GM21723 (cell line): ENCODE measurements around the gene GPR61.

Source experiments
- ATAC-seq: cut with Tn5 transposase; IDR thresholded peaks from one replicate; pipeline ENCODE4 v1.9.1; 2021; ENCODE audit warnings: mild to moderate bottlenecking, moderate library complexity; ENCODE audit not compliant: unreplicated experiment

The GPR61 gene

GRCh38 chr1:109508873-109509175 lies 30.8 kb upstream of the GPR61 start:
- ATAC-seq: no peak

GRCh38 chr1:109509176-109510134 lies 30.2 kb upstream of the GPR61 start, which contains the start of gene AMIGO1:
TSS of gene AMIGO1 (minus strand) at chr1:109509727. CDS start at chr1:109508912, 815 bp downstream.
- peak; percentile 60 for ATAC-seq

GRCh38 chr1:109513110-109513710 lies 26.5 kb upstream of the GPR61 start:
- no peak for ATAC-seq

DNA sequence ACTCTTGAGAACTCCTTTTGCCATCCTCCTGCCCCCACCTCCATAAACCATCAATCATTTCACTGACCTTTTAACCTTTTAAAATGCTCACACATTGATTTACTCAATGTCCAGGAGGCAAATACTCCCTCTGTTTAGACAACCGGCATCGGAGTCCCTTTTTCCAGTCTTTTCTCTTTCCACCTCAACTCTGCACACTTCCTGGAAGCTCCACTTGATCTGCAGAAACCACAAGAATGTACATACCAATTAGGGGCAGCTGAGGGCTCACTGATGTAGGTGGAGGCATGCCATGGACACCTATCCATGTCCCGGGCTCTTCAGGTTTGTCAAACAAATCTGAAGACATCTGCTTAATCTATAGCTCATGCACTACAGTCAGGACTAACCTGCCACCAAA lies 24.8 kb upstream of the GPR61 start:
- ATAC-seq: no peak

DNA sequence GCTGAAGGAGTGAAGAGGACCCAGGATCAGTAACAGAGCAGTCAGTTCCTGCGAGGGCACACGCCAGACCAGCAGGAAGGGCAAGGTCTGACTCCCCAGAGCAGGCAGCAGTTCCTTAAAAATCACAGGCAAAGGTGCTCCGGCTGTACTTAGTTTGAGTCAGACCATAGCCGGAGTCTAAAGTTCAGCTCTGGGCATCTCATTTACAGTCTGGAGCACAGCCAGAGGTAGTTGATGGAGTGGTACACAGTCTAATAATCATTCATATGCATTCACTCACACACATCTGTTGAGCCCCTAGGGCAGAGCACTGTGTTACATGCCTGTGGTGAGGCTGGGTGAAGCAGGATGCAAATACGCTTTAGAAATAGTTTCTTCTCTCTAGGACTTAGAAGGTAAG lies 22.8 kb upstream of the GPR61 start:
- no peak for ATAC-seq

DNA sequence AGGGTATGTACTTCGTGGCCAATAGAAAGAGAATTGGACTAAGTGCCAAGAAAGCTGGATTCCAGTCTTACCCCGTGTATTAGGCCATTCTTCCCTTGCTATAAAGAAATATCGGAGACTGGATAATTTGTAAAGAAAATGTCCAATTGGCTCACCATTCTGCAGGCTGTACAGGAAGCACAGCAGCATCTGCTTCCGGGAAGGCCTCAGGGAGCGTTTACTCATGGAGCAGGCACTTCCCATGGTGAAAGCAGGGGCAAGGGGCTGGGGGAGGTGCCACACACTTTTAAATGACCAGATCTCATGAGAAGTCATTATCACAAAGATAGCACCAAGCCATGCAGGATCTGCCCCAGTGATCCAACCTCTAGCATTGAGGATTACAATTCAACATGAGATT lies 22.3 kb upstream of the GPR61 start:
- no peak for ATAC-seq

DNA sequence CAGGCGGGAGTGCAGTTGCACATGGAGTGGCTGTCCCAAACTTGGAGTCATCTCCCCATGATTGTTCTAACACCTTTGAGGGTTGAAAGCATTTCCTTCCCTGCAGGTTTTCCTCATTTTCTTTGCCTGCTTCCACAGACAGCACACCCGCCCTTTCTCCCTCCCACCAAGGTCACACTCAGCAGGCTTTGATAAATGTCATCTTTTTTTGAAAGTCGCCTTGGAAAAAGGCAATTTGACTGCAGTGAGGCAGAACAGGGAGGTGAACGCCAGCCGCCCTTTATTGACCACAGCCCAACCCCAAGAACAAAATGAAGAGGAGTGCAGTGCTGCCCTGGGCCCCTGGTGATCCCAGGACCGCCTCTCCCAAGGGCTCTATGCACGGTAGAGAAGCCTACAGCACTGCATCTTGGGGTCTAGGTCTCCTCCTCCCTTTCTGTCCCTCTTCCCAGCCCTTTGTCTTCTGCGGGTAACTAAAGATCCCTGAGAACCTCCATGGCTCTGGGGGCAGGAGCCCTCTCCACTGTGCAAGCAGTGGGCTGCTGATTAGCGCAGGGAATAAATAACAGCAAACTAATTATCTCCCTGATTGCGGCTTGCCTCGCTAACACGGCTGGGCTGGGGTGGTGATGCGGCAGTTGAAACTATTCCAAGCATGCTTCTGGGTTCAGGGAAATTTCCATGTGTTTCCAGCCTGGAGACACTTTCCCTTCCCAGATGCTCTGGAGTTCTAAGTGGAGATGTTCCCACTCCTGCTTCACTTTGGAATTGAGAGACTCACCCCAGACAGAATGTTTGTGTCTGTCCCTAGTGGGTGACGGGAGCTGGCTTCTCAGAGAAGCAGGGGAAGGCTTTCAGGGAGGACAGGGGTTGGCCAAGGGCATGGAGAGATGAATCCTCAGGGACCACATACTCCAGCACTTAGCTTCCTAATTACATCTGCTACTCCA lies 18.4 kb upstream of the GPR61 start:
- ATAC-seq: no peak

GRCh38 chr1:109522026-109522425 lies 17.6 kb upstream of the GPR61 start:
- ATAC-seq: no peak

DNA sequence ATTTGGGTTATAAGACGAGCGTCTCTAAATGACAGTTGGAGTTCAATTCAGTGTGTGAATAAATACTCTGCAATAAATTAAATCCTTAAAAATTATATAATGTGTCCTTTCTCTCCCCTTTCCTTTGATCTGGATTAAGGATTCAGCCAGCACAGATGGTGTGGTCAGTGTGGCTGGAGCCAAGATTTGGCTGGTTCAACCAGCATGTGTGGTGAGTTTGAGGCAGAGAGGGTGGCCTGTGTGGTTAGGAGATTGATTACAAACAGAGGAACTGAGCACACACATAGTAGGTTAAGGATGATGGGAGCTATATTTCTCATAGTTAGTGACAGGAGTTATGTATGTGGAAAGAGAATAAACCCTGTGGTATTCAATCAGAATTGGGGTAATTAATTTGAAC lies 16.0 kb upstream of the GPR61 start:
- ATAC-seq: no peak

DNA sequence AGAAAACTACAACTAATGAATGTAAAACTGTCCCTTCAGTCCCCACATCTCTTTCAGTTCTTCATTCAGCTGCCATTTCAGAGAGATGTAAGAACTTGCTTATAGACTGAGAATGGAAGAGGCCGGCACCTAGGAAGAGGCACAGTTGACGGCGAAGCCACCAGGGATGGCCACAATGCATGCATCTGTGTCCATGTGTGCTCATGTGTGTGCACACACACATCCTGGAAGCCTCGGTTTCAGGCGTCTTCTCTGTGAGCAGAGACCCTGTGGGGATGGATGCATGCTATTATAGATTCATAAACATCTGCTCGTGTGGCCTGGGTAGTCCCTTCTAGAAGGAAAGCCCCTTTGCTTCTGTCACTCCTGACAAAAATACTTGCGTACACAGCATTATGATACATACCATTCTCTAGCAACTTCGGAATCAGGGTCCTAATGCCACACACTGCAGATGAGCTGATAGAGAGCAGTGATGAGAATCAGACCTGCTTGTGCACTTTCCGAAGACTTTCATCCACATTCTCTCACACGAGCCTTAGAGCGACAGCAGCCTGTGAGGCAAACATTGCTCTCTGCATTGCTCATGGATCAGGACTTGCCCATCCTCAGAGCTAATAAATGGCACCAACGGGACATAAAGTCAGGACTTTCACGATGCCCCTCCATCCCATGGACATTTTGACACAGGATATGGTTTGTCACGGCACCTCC lies 12.4 kb upstream of the GPR61 start:
- ATAC-seq: peak; percentile 61

DNA sequence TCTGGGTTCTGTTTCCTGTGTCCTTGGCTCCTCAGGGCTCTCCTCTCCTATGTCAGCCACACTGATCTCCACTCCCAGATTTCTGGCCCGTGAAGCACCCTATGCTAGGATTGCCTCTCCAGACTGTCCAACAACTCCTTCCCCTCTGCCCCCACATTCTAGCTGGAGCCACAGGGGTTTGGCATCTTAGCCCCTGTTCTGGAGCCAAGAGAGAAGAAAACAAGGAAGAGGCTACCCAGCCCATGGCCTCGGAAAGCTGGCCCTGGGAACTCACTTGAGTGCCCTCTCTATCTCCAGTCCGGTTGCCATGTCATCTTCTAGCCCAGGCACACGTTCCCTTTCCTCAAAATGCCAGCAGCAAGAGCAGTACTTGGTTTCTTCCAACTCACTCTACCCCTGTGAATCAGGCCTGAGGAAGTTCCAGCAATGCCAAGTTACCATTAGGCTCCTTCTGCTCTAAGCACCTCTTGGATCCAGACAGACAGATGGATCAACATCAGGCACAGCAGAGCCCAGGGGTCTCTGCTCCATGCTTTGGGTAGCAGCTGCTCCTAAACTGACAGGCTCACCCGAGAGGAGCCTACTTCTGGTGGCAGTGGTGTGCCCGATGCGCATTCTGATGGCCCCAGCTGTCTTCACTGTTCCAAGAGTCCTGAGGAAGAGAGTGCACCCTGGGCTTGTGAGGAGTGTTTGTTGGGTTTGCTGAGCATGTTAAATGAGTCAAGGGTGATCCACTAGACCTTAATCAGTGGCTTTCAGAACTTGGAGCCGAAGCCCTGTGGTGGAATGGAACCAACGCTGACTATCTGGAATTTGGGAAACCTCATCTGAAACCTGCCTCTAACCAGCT lies 11.6 kb upstream of the GPR61 start:
- no peak for ATAC-seq

DNA sequence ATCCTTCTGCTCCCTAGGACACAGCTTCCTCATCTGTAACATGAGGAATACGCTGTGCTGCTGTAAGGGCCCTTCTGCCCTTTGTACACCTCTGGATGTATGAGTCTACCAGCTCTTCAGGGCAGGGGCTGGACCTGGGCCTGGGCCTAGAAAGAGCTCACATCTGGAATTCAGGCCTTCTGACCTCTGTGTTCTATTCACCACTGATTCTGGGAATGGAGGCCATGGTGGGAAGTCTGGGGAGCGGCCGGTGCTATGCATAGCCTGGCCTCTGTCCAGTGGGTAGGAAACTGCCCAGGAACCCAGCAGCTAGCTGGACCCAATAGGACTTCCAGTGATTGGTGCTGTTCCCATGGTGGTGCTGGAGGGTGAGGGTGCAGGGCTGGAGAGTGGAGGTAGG lies 11.0 kb upstream of the GPR61 start:
- ATAC-seq: no peak

DNA sequence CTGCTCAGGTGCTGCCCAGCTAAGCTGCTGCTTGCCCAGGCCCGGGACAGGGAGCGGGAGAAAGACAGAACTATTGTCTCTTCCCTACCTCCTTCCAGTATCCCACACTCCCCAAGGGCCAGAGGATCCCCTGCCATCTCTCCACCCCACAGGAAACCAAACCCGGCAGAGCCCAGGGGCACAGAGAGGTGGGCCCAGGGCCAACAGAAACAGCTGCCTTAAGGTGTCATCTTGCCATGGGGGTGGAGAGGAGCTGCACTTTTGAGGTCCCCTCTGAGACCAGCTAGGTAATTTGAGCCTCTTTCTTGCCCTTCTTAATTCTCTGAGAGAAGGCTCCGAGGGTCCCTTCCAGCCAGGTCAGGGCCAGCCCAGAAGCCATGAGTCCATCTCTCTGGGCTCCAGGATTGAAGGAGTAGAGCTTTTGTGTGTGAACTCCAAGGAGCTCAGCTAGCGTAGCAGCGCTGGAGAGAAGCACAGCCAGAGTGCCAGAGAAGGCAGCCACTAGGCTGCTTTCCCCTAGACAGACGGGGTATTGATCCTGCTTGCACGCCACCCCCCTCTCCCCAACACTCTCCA lies 9.7 kb upstream of the GPR61 start:
- no peak for ATAC-seq

DNA sequence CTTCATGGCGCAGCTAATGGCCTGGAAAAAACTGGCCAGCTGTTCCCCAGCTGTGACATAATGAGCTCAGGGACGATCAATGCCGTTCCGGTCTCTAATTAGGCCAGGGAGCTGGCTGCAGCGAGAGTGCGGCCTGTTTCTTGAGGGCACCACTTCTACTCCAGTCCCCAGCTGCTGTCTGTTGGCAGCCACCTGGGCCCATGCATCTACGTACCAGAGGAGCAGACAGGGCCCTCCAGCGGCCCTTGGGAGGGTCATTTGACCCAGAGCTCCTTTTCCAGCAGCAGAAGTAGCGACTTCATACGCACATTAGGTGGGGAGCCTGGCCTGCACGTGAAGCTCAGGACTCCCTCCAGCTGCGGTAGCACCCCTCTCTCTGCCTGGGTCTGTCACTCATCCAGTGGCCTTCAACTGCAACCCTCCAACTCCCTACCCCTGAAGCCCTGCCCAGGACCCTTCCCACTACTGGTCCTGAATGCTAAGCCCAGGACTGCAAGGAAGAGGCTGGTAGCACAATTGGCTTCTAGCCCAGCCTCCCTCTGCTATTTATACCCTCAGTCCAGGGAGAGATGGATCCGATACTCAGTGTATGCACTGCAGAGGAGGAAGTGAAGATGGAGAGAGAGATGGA lies 9.1 kb upstream of the GPR61 start:
- no peak for ATAC-seq

GRCh38 chr1:109531380-109531779 lies 8.3 kb upstream of the GPR61 start:
- ATAC-seq: no peak

DNA sequence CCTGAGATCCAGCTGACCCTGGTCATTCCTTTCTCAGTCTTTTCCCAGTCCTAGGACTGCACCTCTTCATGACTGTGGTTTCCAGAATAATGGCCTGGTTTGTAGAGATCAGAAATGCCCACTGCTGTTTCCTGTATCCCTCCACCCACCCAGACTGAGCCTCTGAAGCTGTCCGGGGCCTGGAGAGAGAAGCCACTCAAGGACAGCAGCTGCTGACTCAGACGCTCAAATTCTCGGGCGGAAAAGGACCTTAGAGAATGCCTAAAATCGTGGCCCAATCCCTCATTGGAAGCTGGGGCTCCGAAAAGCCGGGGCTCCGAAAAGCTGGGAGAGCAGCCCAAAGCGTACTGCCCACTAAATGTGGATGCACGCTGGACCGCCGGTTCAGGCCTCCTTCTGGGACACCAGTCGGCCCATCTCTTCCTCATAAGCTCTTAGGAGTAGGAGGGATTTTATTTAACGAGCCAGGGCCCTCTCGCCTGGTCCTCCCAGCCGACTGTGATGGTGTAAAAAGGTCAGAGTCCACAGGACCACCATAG lies 7.8 kb upstream of the GPR61 start:
- no peak for ATAC-seq

GRCh38 chr1:109532365-109533136 lies 7.1 kb upstream of the GPR61 start:
- peak; percentile 78 for ATAC-seq

DNA sequence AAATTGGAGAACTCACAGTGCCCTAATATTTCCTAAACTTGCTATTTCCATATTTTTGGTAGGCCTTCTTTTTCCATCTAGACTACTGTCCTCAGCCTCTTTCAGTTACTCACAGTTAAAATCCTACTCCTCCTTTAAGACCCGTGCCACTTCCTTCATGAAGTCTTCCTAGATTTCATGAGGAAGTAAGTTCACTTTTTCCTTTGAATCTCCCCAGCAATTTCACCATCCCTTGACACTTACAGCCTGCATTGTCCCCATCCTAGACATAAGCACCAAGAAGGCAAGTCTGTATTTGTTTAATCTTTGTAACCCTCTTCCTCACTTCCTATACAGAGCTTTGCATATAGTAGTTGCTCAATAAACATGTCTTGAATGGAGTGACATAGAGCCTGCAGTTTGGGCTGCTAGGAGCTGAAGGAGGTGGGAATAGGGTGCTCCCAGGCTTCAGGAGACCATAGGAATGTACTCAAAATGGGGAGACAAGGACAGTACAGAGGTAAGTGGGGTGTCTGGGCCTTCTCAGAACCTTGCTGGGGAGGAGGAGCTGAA lies 5.3 kb upstream of the GPR61 start:
- no peak for ATAC-seq
